Neural progenitor cell (in vitro differentiated cells): ENCODE measurements around the gene CCDC112. TPM values are rescaled to one million over a fixed set of nuclear protein-coding genes. Genes with fewer than 3 reads are reported as not detected.

Source experiments
- DNase-seq: peaks from one replicate; pipeline ENCODE4 v3.0.0-alpha.2; 2016; ENCODE audit warnings: low spot score
- H2AFZ ChIP-seq: fragments of 200-600 bp; sonication (generic); replicated peaks from 2 replicates; pipeline ENCODE4 v1.6.1; 2016; ENCODE audit warnings: antibody characterized with exemption
- H3F3A ChIP-seq: fragments of 200-600 bp; sonication (generic); 2 replicates; pipeline ENCODE4 v1.6.1; 2016; ENCODE audit warnings: antibody characterized with exemption, low read depth
- H3K27ac ChIP-seq: fragments of 200-600 bp; sonication (generic); 2 replicates; pipeline ENCODE4 v1.5.1; 2016; ENCODE audit warnings: mild to moderate bottlenecking
- H3K27me3 ChIP-seq: fragments of 200-600 bp; sonication (generic); 2 replicates; pipeline ENCODE4 v1.6.1; 2016; ENCODE audit warnings: mild to moderate bottlenecking, moderate library complexity
- H3K36me3 ChIP-seq: fragments of 200-600 bp; sonication (generic); 2 replicates; pipeline ENCODE4 v1.5.1; 2016
- H3K4me1 ChIP-seq: fragments of 200-600 bp; sonication (generic); 2 replicates; pipeline ENCODE4 v1.6.1; 2016; ENCODE audit warnings: mixed run types
- H3K4me2 ChIP-seq: fragments of 200-600 bp; sonication (generic); 2 replicates; pipeline ENCODE4 v1.6.1; 2016
- H3K4me3 ChIP-seq: fragments of 200-600 bp; sonication (generic); 2 replicates; pipeline ENCODE4 v1.5.1; 2016
- H3K79me2 ChIP-seq: fragments of 200-600 bp; sonication (generic); 2 replicates; pipeline ENCODE4 v1.6.1; 2016; ENCODE audit warnings: low read depth
- H3K9ac ChIP-seq: fragments of 200-600 bp; sonication (generic); 2 replicates; pipeline ENCODE4 v1.6.1; 2016
- H3K9me3 ChIP-seq: fragments of 200-600 bp; sonication (generic); 2 replicates; pipeline ENCODE4 v1.5.1; 2016; ENCODE audit warnings: low read depth
- H4K20me1 ChIP-seq: fragments of 200-600 bp; sonication (generic); 2 replicates; pipeline ENCODE4 v1.6.1; 2016; ENCODE audit warnings: low read depth
- H3K27ac Mint-ChIP-seq: 3 replicates; pipeline ENCODE4 v1.8.0; 2021; ENCODE audit warnings: mixed read lengths
- H3K27me3 Mint-ChIP-seq: 2 replicates; pipeline ENCODE4 v1.8.0; 2022; ENCODE audit warnings: low read depth, mild to moderate bottlenecking, inconsistent platforms, moderate library complexity, mixed read lengths; ENCODE audit not compliant: insufficient read depth
- H3K36me3 Mint-ChIP-seq: 3 replicates; pipeline ENCODE4 v1.8.0; 2021; ENCODE audit warnings: mixed read lengths
- H3K4me1 Mint-ChIP-seq: 3 replicates; pipeline ENCODE4 v1.8.0; 2021; ENCODE audit warnings: mixed read lengths
- H3K4me3 Mint-ChIP-seq: 3 replicates; pipeline ENCODE4 v1.8.0; 2021; ENCODE audit warnings: mild to moderate bottlenecking, moderate library complexity, mixed read lengths
- H3K9me3 Mint-ChIP-seq: 3 replicates; pipeline ENCODE4 v1.8.0; 2020; ENCODE audit warnings: mixed read lengths
- EZH2 ChIP-seq: fragments of 200-600 bp; sonication (generic); IDR thresholded peaks from 2 replicates; pipeline ENCODE4 v1.6.1; 2017; ENCODE audit warnings: antibody characterized with exemption, mild to moderate bottlenecking, moderate library complexity
- EZH2phosphoT487 ChIP-seq: fragments of 200-600 bp; sonication (generic); IDR thresholded peaks from 2 replicates; pipeline ENCODE4 v1.6.1; 2017; ENCODE audit warnings: antibody characterized with exemption
- total RNA-seq: library from RNA; depleted of rRNA; stranded (reverse); fragments of >200 nt; gene quantifications from 2 replicates; pipeline ENCODE4 v1.2.3, GENCODE V29; 2015; ENCODE audit warnings: low replicate concordance
- TF ChIP-seq, protein P1 (sequence below): fragments of 200-600 bp; sonication (generic); IDR thresholded peaks from 2 replicates; pipeline ENCODE4 v1.5.1; 2017; ENCODE audit warnings: antibody characterized with exemption, mild to moderate bottlenecking

CCDC112 gene
- total RNA-seq, 1 donor from 2014 or later = 33.6 TPM

DNA sequence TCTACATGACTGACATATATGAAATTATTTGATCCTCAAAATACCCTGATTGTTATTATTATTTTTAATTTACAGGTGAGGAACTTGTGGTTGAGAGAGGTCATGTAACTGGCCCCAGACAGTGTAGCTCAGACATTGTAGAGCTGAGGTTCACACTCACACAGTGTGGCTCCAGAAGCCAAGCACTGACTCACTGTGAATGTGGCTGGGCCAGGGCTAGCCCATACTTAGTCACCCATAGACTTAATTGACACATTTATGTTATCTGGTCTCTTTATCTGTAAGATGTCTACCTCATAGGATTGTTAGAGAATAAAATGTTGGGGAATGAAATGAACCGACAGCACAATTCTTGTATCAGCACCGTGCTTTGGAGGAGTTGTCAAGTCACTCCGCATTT is 24.9 kb upstream of the CCDC112 start:
- Mint-ChIP-seq H3K9me3 (no peaks in the 10 kb centered on the region), H3K36me3 (no peaks in the 10 kb centered on the region)

DNA sequence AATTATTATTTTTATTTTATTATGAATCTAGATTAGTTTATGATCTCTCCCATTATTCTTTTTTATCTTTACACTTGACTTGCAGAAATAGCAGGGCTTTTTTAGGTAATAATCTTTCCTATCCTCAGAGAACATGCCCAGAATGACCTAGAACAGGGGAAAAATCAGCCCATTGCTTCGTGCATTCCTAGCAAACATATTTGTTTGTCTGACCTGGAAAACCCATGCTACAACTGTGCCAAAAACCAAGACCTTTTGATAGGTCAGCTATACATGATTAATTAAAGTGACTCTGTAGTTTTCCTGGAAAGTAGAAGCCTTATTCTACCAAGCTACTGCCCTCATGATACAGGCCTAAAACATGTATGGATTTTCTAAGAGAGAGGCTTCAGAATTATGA is 24.1 kb upstream of the CCDC112 start:
- H3K79me2 ChIP-seq = no peaks in the 10 kb centered on the region
- no peak for DNase-seq
- H3K4me2 ChIP-seq = no peak overlapping the region
- peaks cover 6% of the 10 kb centered on the region for H3K4me1 ChIP-seq
- H2AFZ ChIP-seq = no peak overlapping the region
- no peaks in the 10 kb centered on the region for H3F3A ChIP-seq
- H4K20me1 ChIP-seq = no peaks in the 10 kb centered on the region
- H3K36me3 ChIP-seq = peaks cover 3% of the 10 kb centered on the region
- H3K9me3 ChIP-seq = no peaks in the 10 kb centered on the region
- H3K4me3 Mint-ChIP-seq = no peak overlapping the region
- H3K27me3 Mint-ChIP-seq = peaks cover 3% of the 10 kb centered on the region
- TF ChIP-seq, protein P1, sequence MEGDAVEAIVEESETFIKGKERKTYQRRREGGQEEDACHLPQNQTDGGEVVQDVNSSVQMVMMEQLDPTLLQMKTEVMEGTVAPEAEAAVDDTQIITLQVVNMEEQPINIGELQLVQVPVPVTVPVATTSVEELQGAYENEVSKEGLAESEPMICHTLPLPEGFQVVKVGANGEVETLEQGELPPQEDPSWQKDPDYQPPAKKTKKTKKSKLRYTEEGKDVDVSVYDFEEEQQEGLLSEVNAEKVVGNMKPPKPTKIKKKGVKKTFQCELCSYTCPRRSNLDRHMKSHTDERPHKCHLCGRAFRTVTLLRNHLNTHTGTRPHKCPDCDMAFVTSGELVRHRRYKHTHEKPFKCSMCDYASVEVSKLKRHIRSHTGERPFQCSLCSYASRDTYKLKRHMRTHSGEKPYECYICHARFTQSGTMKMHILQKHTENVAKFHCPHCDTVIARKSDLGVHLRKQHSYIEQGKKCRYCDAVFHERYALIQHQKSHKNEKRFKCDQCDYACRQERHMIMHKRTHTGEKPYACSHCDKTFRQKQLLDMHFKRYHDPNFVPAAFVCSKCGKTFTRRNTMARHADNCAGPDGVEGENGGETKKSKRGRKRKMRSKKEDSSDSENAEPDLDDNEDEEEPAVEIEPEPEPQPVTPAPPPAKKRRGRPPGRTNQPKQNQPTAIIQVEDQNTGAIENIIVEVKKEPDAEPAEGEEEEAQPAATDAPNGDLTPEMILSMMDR = no peak
- no peak for TF ChIP-seq EZH2phosphoT487
- TF ChIP-seq EZH2 = no peak
- H3K27me3 ChIP-seq = no peaks in the 10 kb centered on the region
- H3K36me3 Mint-ChIP-seq = no peaks in the 10 kb centered on the region
- H3K4me1 Mint-ChIP-seq = no peaks in the 10 kb centered on the region
- no peak overlapping the region for H3K27ac Mint-ChIP-seq
- no peak overlapping the region for H3K9ac ChIP-seq
- H3K9me3 Mint-ChIP-seq = no peaks in the 10 kb centered on the region
- H3K4me3 ChIP-seq = no peak overlapping the region
- H3K27ac ChIP-seq = no peak overlapping the region

More for the DNA sequence above, 24.9 kb upstream of the CCDC112 start:
- H3K9me3 ChIP-seq = no peaks in the 10 kb centered on the region
- no peak overlapping the region for H3K4me3 Mint-ChIP-seq
- peaks cover 3% of the 10 kb centered on the region for H3K36me3 ChIP-seq
- H3K4me3 ChIP-seq = no peak overlapping the region
- H3K27me3 Mint-ChIP-seq = peaks cover 3% of the 10 kb centered on the region
- no peaks in the 10 kb centered on the region for H3F3A ChIP-seq
- no peak overlapping the region for H3K9ac ChIP-seq
- no peaks in the 10 kb centered on the region for H3K4me1 ChIP-seq
- no peak overlapping the region for H3K4me2 ChIP-seq
- H3K27ac Mint-ChIP-seq = no peak overlapping the region
- TF ChIP-seq EZH2phosphoT487 (no peak), EZH2 (no peak)
- TF ChIP-seq, protein P1 = no peak
- no peak overlapping the region for H2AFZ ChIP-seq
- H3K27ac ChIP-seq = no peak overlapping the region
- no peaks in the 10 kb centered on the region for H3K4me1 Mint-ChIP-seq
- no peaks in the 10 kb centered on the region for H3K27me3 ChIP-seq
- no peaks in the 10 kb centered on the region for H4K20me1 ChIP-seq
- no peak for DNase-seq
- no peaks in the 10 kb centered on the region for H3K79me2 ChIP-seq

DNA sequence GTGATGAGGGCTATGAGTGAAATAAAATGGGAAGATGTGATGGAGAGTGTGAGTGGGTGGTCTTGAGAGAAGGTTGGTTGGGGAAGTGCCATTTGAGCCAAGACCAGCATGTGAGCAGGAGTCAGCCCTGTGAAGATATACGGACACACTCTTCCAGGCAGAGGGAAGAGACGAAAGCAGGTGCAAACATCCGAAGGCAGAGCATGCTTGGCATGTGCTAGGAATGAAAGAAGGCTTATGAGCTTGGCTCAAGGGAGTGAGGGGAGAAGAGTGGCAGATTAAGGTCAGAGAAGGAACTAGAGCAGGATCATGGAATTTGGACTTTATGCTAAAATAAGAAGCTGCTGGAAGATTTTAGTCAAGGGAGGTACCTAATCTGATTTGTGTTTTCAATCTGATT is 23.6 kb upstream of the CCDC112 start:
- Mint-ChIP-seq H3K27me3 (peaks cover 3% of the 10 kb centered on the region), H3K9me3 (no peaks in the 10 kb centered on the region), H3K36me3 (no peaks in the 10 kb centered on the region), H3K4me3 (no peak overlapping the region), H3K27ac (no peak overlapping the region), H3K4me1 (no peaks in the 10 kb centered on the region)
- Histone ChIP-seq H3K27ac (no peak overlapping the region), H4K20me1 (no peaks in the 10 kb centered on the region), H3K36me3 (peaks cover 3% of the 10 kb centered on the region), H3K9me3 (no peaks in the 10 kb centered on the region), H3K4me1 (peaks cover 6% of the 10 kb centered on the region), H3F3A (no peaks in the 10 kb centered on the region), H2AFZ (no peak overlapping the region), H3K9ac (no peak overlapping the region), H3K4me2 (no peak overlapping the region), H3K4me3 (no peak overlapping the region), H3K27me3 (no peaks in the 10 kb centered on the region), H3K79me2 (no peaks in the 10 kb centered on the region)
- no peak for DNase-seq
- no peak for TF ChIP-seq EZH2phosphoT487
- TF ChIP-seq, protein P1 = no peak
- no peak for TF ChIP-seq EZH2
